HepG2 (cell line): ENCODE data around the gene NKD2. TPM values are rescaled to one million over a fixed set of nuclear protein-coding genes. Genes with fewer than 3 reads are reported as not detected.

ENCODE experiments used
- ATAC-seq: fragments of 200-7000 bp; cut with Tn5 transposase; 3 replicates; pipeline ENCODE4 v1.9.1; 2020; ENCODE audit warnings: mild to moderate bottlenecking, moderate library complexity
- BruUV-seq: library from RNA; stranded (reverse); fragments of 400-500 nt; replicated peaks from 2 replicates; lab custom pipeline; 2021; lab: Mats Ljungman, UMichigan
- CTCF ChIA-PET: fragments of 300-600 bp; formaldehyde crosslinking; extraction: SDS; loops from one replicate; lab custom pipeline; 2021; ENCODE audit warnings: low total read pairs, inconsistent platforms, low intra/inter-chr PET ratio; lab: Yijun Ruan, JAX
- POLR2A ChIA-PET: fragments of 350-600 bp; sonication (Branson Sonifier 250); formaldehyde crosslinking; loops from one replicate; lab custom pipeline; 2020; ENCODE audit warnings: antibody characterized with exemption, inconsistent platforms; lab: Yijun Ruan, JAX
- DNase-seq: peaks from one replicate; pipeline ENCODE4 v3.0.0-alpha.2; 2015; ENCODE audit warnings: low spot score
- FAIRE-seq: peaks from 3 replicates; lab custom pipeline; 2011; peaks lifted over from hg19 to GRCh38; lab: Jason Lieb, UNC
- H2AFZ ChIP-seq: one replicate; pipeline ENCODE4 v1.6.1; 2011; ENCODE audit warnings: low read length, inconsistent platforms
- H3K27ac ChIP-seq: fragments of 300-600 bp; 3 replicates; pipeline ENCODE4 v1.8.0; 2011; ENCODE audit warnings: mixed run types, mild to moderate bottlenecking, mixed read lengths, low read length, inconsistent platforms; ENCODE audit not compliant: insufficient read depth; ENCODE audit errors: extremely low read length
- H3K27me3 ChIP-seq, 2 experiments: fragments of 200-600 bp in 1 of 2; 2 replicates in 1 of 2; 3 replicates in 1 of 2; pipeline versions ENCODE4 v1.6.0 to v1.8.0; 2011; ENCODE audit warnings: low read length in 2 of 2, mild to moderate bottlenecking in 2 of 2, moderate library complexity in 2 of 2, inconsistent platforms in 1 of 2; ENCODE audit not compliant: insufficient read depth in 2 of 2, control insufficient read depth in 1 of 2
- H3K36me3 ChIP-seq, 2 experiments: fragments of 200-600 bp in 1 of 2; replicated peaks in 1 of 2; 2 replicates in 1 of 2; 3 replicates in 1 of 2; pipeline versions ENCODE4 v1.5.1 to v1.8.0; 2011; ENCODE audit warnings: low read length in 2 of 2, inconsistent platforms in 1 of 2; ENCODE audit not compliant: insufficient read depth in 2 of 2, control insufficient read depth in 1 of 2
- H3K4me1 ChIP-seq: 2 replicates; pipeline ENCODE4 v1.5.1; 2012; ENCODE audit warnings: low read length, inconsistent platforms; ENCODE audit not compliant: insufficient read depth
- H3K4me2 ChIP-seq: 2 replicates; pipeline ENCODE4 v1.6.0; 2011; ENCODE audit warnings: low read depth, low read length, inconsistent platforms
- H3K4me3 ChIP-seq, 3 experiments: fragments of 200-600 bp in 1 of 3; sonication (generic), shearing (Covaris generic) in 1 of 3; replicated peaks in 1 of 3; 2 replicates each; pipeline ENCODE4 v1.5.1; 2011 to 2016; ENCODE audit warnings: low read length in 3 of 3, inconsistent platforms in 2 of 3, low read depth in 2 of 3, mild to moderate bottlenecking in 2 of 3, control low read depth in 1 of 3, mixed read lengths in 1 of 3; ENCODE audit not compliant: insufficient read depth in 1 of 3
- H3K79me2 ChIP-seq: one replicate; pipeline ENCODE4 v1.6.1; 2011; ENCODE audit warnings: low read length, inconsistent platforms; ENCODE audit not compliant: insufficient read depth
- H3K9ac ChIP-seq: 2 replicates; pipeline ENCODE4 v1.6.0; 2011; ENCODE audit warnings: mild to moderate bottlenecking, low read depth, low read length, inconsistent platforms; ENCODE audit not compliant: insufficient read depth
- H3K9me3 ChIP-seq: 2 replicates; pipeline ENCODE4 v1.5.1; 2012; ENCODE audit warnings: mild to moderate bottlenecking, low read length
- H4K20me1 ChIP-seq: 2 replicates; pipeline ENCODE4 v1.6.0; 2011; ENCODE audit warnings: inconsistent platforms, mild to moderate bottlenecking, low read length, moderate library complexity; ENCODE audit not compliant: insufficient read depth
- AGO2 ChIP-seq: fragments of 200-400 bp; formaldehyde crosslinking; optimal IDR thresholded peaks from 2 replicates; pipeline ENCODE3; 2017; ENCODE audit warnings: mild to moderate bottlenecking, low read depth, low read length, moderate library complexity
- RBFOX2 ChIP-seq: fragments of 200-400 bp; formaldehyde crosslinking; IDR thresholded peaks from 2 replicates; pipeline ENCODE4 v1.6.1; 2017; ENCODE audit warnings: low read depth, mild to moderate bottlenecking, low read length
- SAFB2 ChIP-seq: sonication (generic); formaldehyde crosslinking; IDR thresholded peaks from 2 replicates; pipeline ENCODE4 v1.5.1; 2020; ENCODE audit warnings: missing genetic modification reagents, low read depth, mild to moderate bottlenecking, borderline replicate concordance
- ZNF878 ChIP-seq: sonication (generic); formaldehyde crosslinking; IDR thresholded peaks from 2 replicates; pipeline ENCODE4 v1.8.1; 2023; ENCODE audit warnings: mild to moderate bottlenecking, missing genetic modification reagents, moderate library complexity
- ZNF883 ChIP-seq: sonication (generic); formaldehyde crosslinking; IDR thresholded peaks from 2 replicates; pipeline ENCODE4 v1.5.1; 2020; ENCODE audit warnings: mild to moderate bottlenecking, missing genetic modification reagents; ENCODE audit errors: not compliant biosample characterization
- WGBS: methylation state at CpG from one replicate; pipeline ENCODE4 v1.1.6; 2017; ENCODE audit warnings: low lambda C conversion rate; 5-methylcytosine and 5-hydroxymethylcytosine counted together
- in situ Hi-C: cut with HindIII; loops from 2 replicates; pipeline ENCODE4 v1.10.0; 2017; ENCODE audit warnings: low pct_unique_long_range_greater_than_20kb; ENCODE audit not compliant: extremely low pct_ligation_motif_present
- intact Hi-C: fragments of 100-400 bp; cut with micrococcal nuclease; formaldehyde crosslinking; loops from one replicate; pipeline ENCODE4 v1.10.0; 2022; ENCODE audit not compliant: unreplicated experiment
- polyA plus RNA-seq, 8 experiments: library from polyadenylated mRNA; depleted of rRNA in 3 of 8; stranded (reverse) in 7 of 8; unstranded in 1 of 8; fragments of >200 nt; fragmentation: Illumina TruSeq in 4 of 8; extraction: Trizol in 4 of 8; gene quantifications; 2 replicates each; pipeline versions ENCODE4 v1.2.1 to v1.2.3, GENCODE V29; 2011 to 2016; ENCODE audit warnings: low read depth in 4 of 8, missing spikeins in 1 of 8, mixed read lengths in 1 of 8; ENCODE audit not compliant: insufficient read depth in 1 of 8
- total RNA-seq, 5 experiments: library from RNA; depleted of rRNA; stranded (reverse); fragments of >200 nt; fragmentation: Illumina TruSeq; extraction: Trizol; gene quantifications; 2 replicates each; pipeline ENCODE4 v1.2.3, GENCODE V29; 2016; ENCODE audit warnings: low read depth in 1 of 5

Gene NKD2
- total and polyA plus RNA-seq, 2 of the 13 experiments (the other 11 are each of a cell fraction or from before 2014, with no cell fraction given) = 0.53 to 0.82 TPM

GRCh38 chr5:1079961-1080360 is 71.4 kb downstream of the NKD2 start:
- no peak for FAIRE-seq

GRCh38 chr5:1080432-1080831 is 71.8 kb downstream of the NKD2 start:
- TF ChIP-seq SAFB2 (CRISPR knock-in tag) (no peak), AGO2 (peak; percentile 7)
- Histone ChIP-seq H2AFZ (no peak overlapping the region), H3K27ac (no peak overlapping the region), H3K9ac (no peak overlapping the region), H3K79me2 (no peaks in the 10 kb centered on the region), H4K20me1 (no peaks in the 10 kb centered on the region), H3K4me1 (no peaks in the 10 kb centered on the region), H3K27me3 (no peaks in the 10 kb centered on the region), H3K4me2 (no peak overlapping the region), H3K36me3 (peaks cover 23 to 67% of the 10 kb centered on the region in 2 experiments; a peak in 4 of 5 replicates), H3K4me3 (no peak overlapping the region), H3K9me3 (no peaks in the 10 kb centered on the region)
- BruUV-seq = no TSS peak
- ATAC-seq (no peak), DNase-seq (no peak), FAIRE-seq (no peak)
- intact Hi-C loops = no loop called here
- 95% methylated on average over 14 of the region's 18 CpGs for WGBS
- in situ Hi-C loops = no loop called here
- POLR2A ChIA-PET = interaction anchor here (0.9 to 1.9 kb wide), 2 partner anchors 26 to 28 kb away, joined by 3 to 4 read pairs; no protein-coding TSS in a partner anchor
- CTCF ChIA-PET = no interaction called here

More at GRCh38 chr5:1079961-1080360, 71.4 kb downstream of the NKD2 start:
- no peaks in the 10 kb centered on the region for H3K79me2 ChIP-seq
- in situ Hi-C loops = no loop called here
- WGBS = 93% methylated on average over 14 of the region's 35 CpGs
- H3K36me3 ChIP-seq = peaks cover 22 to 67% of the 10 kb centered on the region in 2 experiments; a peak in 4 of 5 replicates
- H3K27ac ChIP-seq = no peak overlapping the region
- H3K4me3 ChIP-seq = no peak overlapping the region
- H3K9me3 ChIP-seq = no peaks in the 10 kb centered on the region
- no peaks in the 10 kb centered on the region for H3K27me3 ChIP-seq
- no peaks in the 10 kb centered on the region for H3K4me1 ChIP-seq
- H4K20me1 ChIP-seq = no peaks in the 10 kb centered on the region
- TF ChIP-seq AGO2 (peak; percentile 93), ZNF883 (CRISPR knock-in tag) (no peak), ZNF878 (CRISPR knock-in tag) (no peak), RBFOX2 (peak; percentile 51; the same call in 1 of the 2 replicates)
- TF ChIP-seq, all 625 proteins: peak for 2
- DNase-seq (no peak), ATAC-seq (no peak)
- Histone ChIP-seq H3K4me2 (no peak overlapping the region), H3K9ac (no peak overlapping the region), H2AFZ (no peak overlapping the region)
- POLR2A ChIA-PET = interaction anchor here (0.9 to 1.9 kb wide), 2 partner anchors 26 to 28 kb away, joined by 3 to 4 read pairs; no protein-coding TSS in a partner anchor
- CTCF ChIA-PET = no interaction called here
- intact Hi-C loops = no loop called here
- no TSS peak for BruUV-seq
